RWPE2 (cell line): ENCODE data around the gene SLC4A2.
A peak's percentile ranks its signal among the peaks of the same experiment; 100 is the strongest.

Experiments
- ATAC-seq: fragments of 200-7000 bp; cut with Tn5 transposase; 3 replicates; pipeline ENCODE4 v1.9.1; 2021; ENCODE audit warnings: low read depth
- DNase-seq: peaks from one replicate; pipeline ENCODE4 v3.0.0-alpha.2; 2020; ENCODE audit warnings: low spot score
- H3K27ac ChIP-seq: fragments of 450-650 bp; 2 replicates; pipeline ENCODE4 v1.5.1; 2017; ENCODE audit warnings: mild to moderate bottlenecking; ENCODE audit not compliant: poor library complexity, severe bottlenecking
- H3K27me3 ChIP-seq: fragments of 250-450 bp; sonication (Bioruptor Pico); 2 replicates; pipeline ENCODE4 v1.5.1; 2021; ENCODE audit warnings: mild to moderate bottlenecking, moderate library complexity; ENCODE audit not compliant: insufficient read depth, poor library complexity, severe bottlenecking
- H3K36me3 ChIP-seq: fragments of 250-450 bp; sonication (Bioruptor Pico); 2 replicates; pipeline ENCODE4 v1.5.1; 2020; ENCODE audit warnings: low read depth, mild to moderate bottlenecking, moderate library complexity
- H3K4me1 ChIP-seq: fragments of 250-450 bp; sonication (Bioruptor Pico); 2 replicates; pipeline ENCODE4 v1.5.1; 2021; ENCODE audit warnings: mild to moderate bottlenecking, moderate library complexity; ENCODE audit not compliant: insufficient read depth, poor library complexity, severe bottlenecking
- H3K4me3 ChIP-seq: fragments of 250-450 bp; sonication (Bioruptor Pico); 2 replicates; pipeline ENCODE4 v1.5.1; 2021; ENCODE audit warnings: mild to moderate bottlenecking, moderate library complexity; ENCODE audit not compliant: severe bottlenecking
- H3K9me3 ChIP-seq: fragments of 250-450 bp; sonication (Bioruptor Pico); 2 replicates; pipeline ENCODE4 v1.5.1; 2021; ENCODE audit warnings: mild to moderate bottlenecking, moderate library complexity; ENCODE audit not compliant: severe bottlenecking
- CTCF ChIP-seq: fragments of 450-650 bp; IDR thresholded peaks from one replicate; pipeline ENCODE4 v1.5.1; 2017; ENCODE audit warnings: mild to moderate bottlenecking, moderate library complexity; ENCODE audit not compliant: poor library complexity, severe bottlenecking

Gene SLC4A2

GRCh38 chr7:151034312-151035025, 24.9 kb upstream of the SLC4A2 start:
- no peak for DNase-seq
- Histone ChIP-seq H3K27me3 (no peaks in the 10 kb centered on the region), H3K4me3 (no peak overlapping the region), H3K27ac (no peak overlapping the region), H3K36me3 (no peaks in the 10 kb centered on the region), H3K9me3 (no peaks in the 10 kb centered on the region), H3K4me1 (peaks cover 10% of the 10 kb centered on the region)
- ATAC-seq: no peak
- no peak for TF ChIP-seq CTCF

DNA sequence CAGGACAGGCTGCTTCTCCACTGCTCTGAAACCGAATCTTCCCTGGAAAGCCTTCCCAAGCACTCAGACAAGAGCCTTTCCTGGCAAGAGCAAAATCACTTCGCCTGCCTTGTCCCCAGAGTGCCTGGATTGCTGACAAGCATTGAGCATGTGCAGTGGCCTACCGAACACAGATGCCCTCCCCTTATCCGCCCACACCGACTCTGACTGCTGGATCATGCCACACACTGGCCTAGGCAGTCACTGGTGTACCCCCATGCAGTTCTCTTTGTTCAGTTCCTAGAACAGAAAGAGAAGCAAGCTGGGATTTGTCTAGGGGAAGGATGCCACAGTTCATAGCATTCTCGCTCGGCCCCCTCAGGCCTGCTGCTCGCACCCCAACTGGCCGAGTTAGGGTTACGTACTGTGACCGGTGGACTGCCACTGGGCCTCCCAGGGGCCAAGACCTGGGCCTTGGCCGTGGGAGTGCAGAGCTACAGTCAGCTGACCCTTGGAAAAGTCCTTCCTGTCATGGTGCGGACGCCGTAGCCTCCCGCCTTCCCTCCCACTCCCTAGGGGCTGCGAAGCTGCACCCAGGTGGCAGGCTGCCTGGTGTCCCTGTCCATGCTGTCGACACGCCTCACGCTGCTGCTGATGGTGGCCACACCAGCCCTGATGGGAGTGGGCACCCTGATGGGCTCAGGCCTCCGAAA, 24.2 kb upstream of the SLC4A2 start:
- H3K36me3 ChIP-seq: no peaks in the 10 kb centered on the region
- H3K27me3 ChIP-seq: no peaks in the 10 kb centered on the region
- H3K27ac ChIP-seq: no peak overlapping the region
- H3K4me3 ChIP-seq: no peak overlapping the region
- H3K4me1 ChIP-seq: peaks cover 14% of the 10 kb centered on the region
- DNase-seq (no peak), ATAC-seq (no peak)
- no peak for TF ChIP-seq CTCF
- no peaks in the 10 kb centered on the region for H3K9me3 ChIP-seq

DNA sequence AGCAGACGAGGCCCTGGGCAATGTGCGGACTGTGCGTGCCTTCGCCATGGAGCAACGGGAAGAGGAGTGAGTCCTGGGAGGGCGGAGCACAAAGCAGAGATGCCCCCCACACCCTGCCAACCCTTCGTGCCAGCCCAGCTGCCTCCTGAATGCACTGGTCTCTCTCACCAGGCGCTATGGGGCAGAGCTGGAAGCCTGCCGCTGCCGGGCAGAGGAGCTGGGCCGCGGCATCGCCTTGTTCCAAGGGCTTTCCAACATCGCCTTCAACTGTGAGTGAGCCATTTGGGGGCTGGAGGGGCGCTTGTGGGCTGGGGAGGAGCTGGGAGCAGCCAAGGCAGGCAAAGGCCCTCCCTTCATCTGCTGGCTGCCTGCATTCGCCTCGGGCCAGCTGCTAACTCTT, 23.5 kb upstream of the SLC4A2 start:
- H3K9me3 ChIP-seq: no peaks in the 10 kb centered on the region
- H3K27ac ChIP-seq: no peak overlapping the region
- H3K4me3 ChIP-seq: no peak overlapping the region
- ATAC-seq (no peak), DNase-seq (no peak)
- TF ChIP-seq CTCF: no peak
- no peaks in the 10 kb centered on the region for H3K27me3 ChIP-seq
- H3K4me1 ChIP-seq: peaks cover 14% of the 10 kb centered on the region
- H3K36me3 ChIP-seq: no peaks in the 10 kb centered on the region

DNA sequence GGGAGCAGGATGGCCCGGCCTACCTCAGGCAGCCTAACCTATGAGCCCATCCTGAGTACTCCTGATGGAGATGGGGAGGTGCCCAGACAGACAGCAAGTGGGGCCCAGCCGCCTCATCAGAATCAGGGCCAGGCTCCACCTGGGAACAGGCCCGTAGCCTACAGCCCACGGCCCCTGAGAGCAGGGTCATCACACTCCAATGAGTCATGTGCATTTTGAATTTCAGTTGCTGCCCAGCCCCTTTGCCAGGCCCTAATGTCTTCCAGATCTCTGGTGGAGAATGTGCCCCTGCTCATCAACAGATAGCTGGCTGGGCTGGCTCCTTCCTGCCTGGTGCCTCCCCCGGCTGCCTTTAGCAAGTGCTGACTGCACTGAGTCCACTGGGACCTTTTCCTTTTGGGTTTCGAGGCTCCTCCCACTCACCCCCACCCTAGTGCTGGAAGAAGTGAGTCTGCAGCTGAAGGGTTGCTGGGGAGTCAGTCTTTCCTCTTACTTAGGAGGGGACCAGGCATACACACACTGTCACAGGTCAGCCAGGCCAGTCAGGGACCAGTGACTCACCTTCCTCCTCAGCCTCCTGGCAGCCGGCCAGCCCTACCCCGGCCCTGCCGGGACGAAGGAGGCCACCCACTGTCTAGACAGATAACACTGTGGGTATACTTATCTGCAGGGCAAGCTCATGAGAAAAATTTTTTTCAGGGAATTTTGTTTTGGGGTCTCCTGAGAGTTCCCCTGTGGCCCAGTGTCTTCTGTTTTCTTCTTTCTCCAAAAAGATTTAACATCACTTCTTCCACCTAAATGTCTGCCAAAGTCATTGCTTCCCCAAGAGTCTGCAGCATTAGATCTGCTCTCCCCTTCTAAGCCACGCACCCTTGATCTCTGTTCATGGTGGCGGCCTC, 20.2 kb upstream of the SLC4A2 start:
- Histone ChIP-seq H3K4me1 (peaks cover 14% of the 10 kb centered on the region), H3K27ac (peak overlapping the region; percentile 80), H3K9me3 (no peaks in the 10 kb centered on the region), H3K36me3 (no peaks in the 10 kb centered on the region), H3K27me3 (no peaks in the 10 kb centered on the region), H3K4me3 (no peak overlapping the region)
- ATAC-seq: peak; percentile 79
- TF ChIP-seq CTCF: no peak
- DNase-seq: peak; percentile 89
